GM21390 (cell line): ENCODE measurements around the gene MIA3.

Experiments
- ATAC-seq: cut with Tn5 transposase; IDR thresholded peaks from one replicate; pipeline ENCODE4 v1.9.1; 2021; ENCODE audit not compliant: unreplicated experiment

The MIA3 gene

GRCh38 chr1:222716393-222716792 is 98.5 kb downstream of the MIA3 start:
- no peak for ATAC-seq
